K562 (cell line): ENCODE measurements around the gene QARS1. TPM values are rescaled to one million over a fixed set of nuclear protein-coding genes. Genes with fewer than 3 reads are reported as not detected.

Source experiments
- ARID4B ChIP-seq: sonication (generic); formaldehyde crosslinking; IDR thresholded peaks from 2 replicates; pipeline ENCODE4 v1.8.0; 2022; ENCODE audit warnings: mild to moderate bottlenecking, missing genetic modification reagents
- CREBBP ChIP-seq: IDR thresholded peaks from one replicate; pipeline ENCODE4 v1.6.1; 2012; ENCODE audit warnings: low read depth, mild to moderate bottlenecking, control low read depth, inconsistent platforms, low read length
- ESRRB ChIP-seq: fragments of 250-450 bp; sonication (Bioruptor Pico); IDR thresholded peaks from 2 replicates; pipeline ENCODE4 v1.5.0; 2020; ENCODE audit warnings: mild to moderate bottlenecking, moderate library complexity, borderline replicate concordance
- ETV1 ChIP-seq: fragments of 450-650 bp; conservative IDR thresholded peaks from 2 replicates; pipeline ENCODE4 v1.6.1; 2016; ENCODE audit warnings: missing genetic modification characterization, control low read depth, low read depth, missing compliant biosample characterization
- HIVEP1 ChIP-seq: fragments of 250-450 bp; sonication (Bioruptor Pico); IDR thresholded peaks from 2 replicates; pipeline ENCODE4 v1.4.0; 2020; ENCODE audit warnings: mild to moderate bottlenecking
- MAZ ChIP-seq, 2 experiments: fragments of 450-650 bp in 1 of 2; sonication (generic) in 1 of 2; formaldehyde crosslinking; IDR thresholded peaks in 1 of 2; conservative IDR thresholded peaks in 1 of 2; 2 replicates each; pipeline versions ENCODE4 v1.4.0 to v1.5.0; 2020; ENCODE audit warnings: mild to moderate bottlenecking in 1 of 2, missing genetic modification reagents in 1 of 2
- MBD2 ChIP-seq: sonication (generic); IDR thresholded peaks from 2 replicates; pipeline ENCODE4 v1.6.1; 2016; ENCODE audit warnings: low read depth, borderline replicate concordance
- MCM7 ChIP-seq, 2 experiments: fragments of 450-650 bp; IDR thresholded peaks; 2 replicates each; pipeline ENCODE4 v1.6.1; 2016 to 2018
- PCBP2 ChIP-seq: fragments of 200-400 bp; formaldehyde crosslinking; IDR thresholded peaks from 2 replicates; pipeline ENCODE4 v1.6.1; 2018; ENCODE audit warnings: low read length, low read depth, mild to moderate bottlenecking, moderate library complexity; ENCODE audit not compliant: poor library complexity, severe bottlenecking
- RB1 ChIP-seq: fragments of 450-650 bp; IDR thresholded peaks from 2 replicates; pipeline ENCODE4 v1.6.1; 2017; ENCODE audit warnings: low read depth, mild to moderate bottlenecking
- TCF7L2 ChIP-seq: fragments of 150-350 bp; IDR thresholded peaks from 2 replicates; pipeline ENCODE4 v1.6.1; 2016; ENCODE audit warnings: low read depth, mild to moderate bottlenecking, low read length, moderate library complexity
- U2AF2 ChIP-seq: fragments of 200-400 bp; formaldehyde crosslinking; optimal IDR thresholded peaks from 2 replicates; pipeline ENCODE3; 2017; ENCODE audit warnings: low read depth, mild to moderate bottlenecking, low read length
- ZEB2 ChIP-seq: fragments of 450-650 bp; IDR thresholded peaks from 2 replicates; pipeline ENCODE4 v1.6.1; 2016
- ZNF217 ChIP-seq: sonication (generic); formaldehyde crosslinking; IDR thresholded peaks from 2 replicates; pipeline ENCODE4 v1.8.0; 2022; ENCODE audit warnings: mild to moderate bottlenecking, missing genetic modification reagents
- ZNF23 ChIP-seq: fragments of 250-450 bp; sonication (Bioruptor Pico); IDR thresholded peaks from 2 replicates; pipeline ENCODE4 v1.4.0; 2020; ENCODE audit warnings: mild to moderate bottlenecking
- ZNF551 ChIP-seq: fragments of 250-450 bp; sonication (Bioruptor Pico); IDR thresholded peaks from 2 replicates; pipeline ENCODE4 v1.5.0; 2021; ENCODE audit warnings: mild to moderate bottlenecking, moderate library complexity
- ZNF589 ChIP-seq: fragments of 200-800 bp; sonication (Bioruptor generic); IDR thresholded peaks from 2 replicates; pipeline ENCODE4 v1.6.1; 2016; ENCODE audit warnings: low read depth, missing genetic modification characterization, missing compliant biosample characterization
- ZNF592 ChIP-seq: fragments of 450-650 bp; IDR thresholded peaks from 2 replicates; pipeline ENCODE4 v1.6.1; 2017; ENCODE audit warnings: antibody characterized with exemption, mild to moderate bottlenecking
- ZNF644 ChIP-seq: fragments of 200-800 bp; sonication (Bioruptor generic); IDR thresholded peaks from 2 replicates; pipeline ENCODE4 v1.6.1; 2016; ENCODE audit warnings: low read depth, missing genetic modification characterization, missing compliant biosample characterization
- ZNF79 ChIP-seq: fragments of 250-450 bp; sonication (Bioruptor Pico); IDR thresholded peaks from 2 replicates; pipeline ENCODE4 v1.4.0; 2020; ENCODE audit warnings: low read depth, mild to moderate bottlenecking, moderate library complexity
- polyA plus RNA-seq, 8 experiments: library from polyadenylated mRNA; depleted of rRNA in 4 of 8; stranded (reverse) in 5 of 8; unstranded in 3 of 8; fragments of >200 nt; fragmentation: Nextera tagmentation in 2 of 8; fragmentation: Illumina TruSeq in 1 of 8; extraction: Ambion mirVana in 2 of 8; extraction: Trizol in 1 of 8; gene quantifications; 2 replicates each; pipeline versions ENCODE4 v1.2.1 to v1.2.3, GENCODE V29; 2011 to 2014; ENCODE audit warnings: inconsistent platforms in 1 of 8, missing spikeins in 1 of 8
- total RNA-seq, 7 experiments: library from RNA; depleted of rRNA in 6 of 7; stranded (reverse); fragments of >200 nt in 6 of 7; fragmentation: Illumina TruSeq in 2 of 7; extraction: Trizol in 2 of 7; gene quantifications; 2 replicates each; pipeline versions ENCODE4 v1.2.1 to v1.2.3, GENCODE V29; 2011 to 2021; ENCODE audit warnings: low replicate concordance in 1 of 7

The QARS1 gene
- total and polyA plus RNA-seq, 9 of the 15 experiments (the other 6 are each of a cell fraction or from before 2014, with no cell fraction given) = 148 to 310 (median 273) TPM

GRCh38 chr3:49104427-49105291 lies at the start of gene QARS1 (continued):
- TF ChIP-seq ARID4B = 0 out of 2 replicates have a peak, but pooled peaks have one; percentile 8
- no peak for TF ChIP-seq CREBBP
- TF ChIP-seq ETV1 = peak; percentile 68
- TF ChIP-seq ZNF644 (tag) = no peak
- TF ChIP-seq ZNF551 (CRISPR knock-in tag) = no peak
- no peak for TF ChIP-seq HIVEP1
- TF ChIP-seq U2AF2 = no peak
- 0 out of 2 replicates have a peak, but pooled peaks have one; percentile 21 for TF ChIP-seq MBD2
- TF ChIP-seq ZNF217 (CRISPR knock-in tag) = no peak
- no peak for TF ChIP-seq ESRRB
- peak in 1 of 2 experiments; percentile 30; a peak in 2 of 4 replicates for TF ChIP-seq MAZ (CRISPR knock-in tag; conservative IDR thresholded peaks at IDR 0.05 in 1 of 2, IDR thresholded peaks at IDR 0.05 in 1 of 2)
- TF ChIP-seq RB1 = no peak
- TF ChIP-seq ZNF592 = no peak
- no peak for TF ChIP-seq ZNF79
- TF ChIP-seq ZEB2 = no peak
- TF ChIP-seq ZNF589 (CRISPR knock-in tag) = no peak
- TF ChIP-seq MCM7 (IDR thresholded peaks at IDR 0.05) = no peak
- TF ChIP-seq PCBP2 = no peak
- TF ChIP-seq ZNF23 (CRISPR knock-in tag) = no peak
- no peak for TF ChIP-seq TCF7L2
